BLaER1 treated with 17β-estradiol and CSF1 and Interleukin-3, amounts not matched to agents 10 nM and 100 nM (cell line): Measurements from ENCODE around the gene PRDM4.

Experiments
- H3K27ac ChIP-seq, 11 experiments: shearing (Covaris generic); formaldehyde crosslinking; 2 replicates each; pipeline ENCODE4 v1.8.1; 2022
- H3K27me3 ChIP-seq, 11 experiments: shearing (Covaris generic); formaldehyde crosslinking; 2 replicates each; pipeline ENCODE4 v1.8.1; 2022
- H3K36me3 ChIP-seq, 11 experiments: shearing (Covaris generic); formaldehyde crosslinking; 2 replicates each; pipeline ENCODE4 v1.8.1; 2022
- H3K4me1 ChIP-seq, 10 experiments: shearing (Covaris generic); formaldehyde crosslinking; 2 replicates each; pipeline ENCODE4 v1.8.1; 2022
- H3K4me2 ChIP-seq, 11 experiments: shearing (Covaris generic); formaldehyde crosslinking; 2 replicates each; pipeline ENCODE4 v1.8.1; 2022
- H3K4me3 ChIP-seq, 10 experiments: shearing (Covaris generic); formaldehyde crosslinking; 2 replicates each; pipeline ENCODE4 v1.8.1; 2022
- H3K9ac ChIP-seq, 11 experiments: shearing (Covaris generic); formaldehyde crosslinking; 2 replicates each; pipeline ENCODE4 v1.8.1; 2022
- H3K9me3 ChIP-seq, 11 experiments: shearing (Covaris generic); formaldehyde crosslinking; replicated peaks in 1 of 11; 2 replicates each; pipeline ENCODE4 v1.8.1; 2022
- H4K20me1 ChIP-seq, 11 experiments: shearing (Covaris generic); formaldehyde crosslinking; 2 replicates each; pipeline ENCODE4 v1.8.1; 2022
- Cebpa-rat ChIP-seq, 11 experiments: shearing (Covaris generic); IDR thresholded peaks; 2 replicates each; pipeline ENCODE4 v1.8.1; 2022

PRDM4 gene

GRCh38 chr12:107788690-107789458 is 27.9 kb upstream of the PRDM4 start:
- Histone ChIP-seq H3K4me1 (peaks cover 7 to 57% (median 10%) of the 10 kb centered on the region in 10 experiments), H3K9me3 (peaks cover 36 to 53% (median 46%) of the 10 kb centered on the region in 11 experiments), H3K4me2 (peak overlapping the region in 1 of 11 experiments; percentile 84; a peak in 3 of 22 replicates), H3K9ac (no peak overlapping the region), H3K27ac (peak overlapping the region in 1 of 11 experiments; percentile 53; a peak in 2 of 22 replicates), H3K4me3 (no peak overlapping the region), H3K27me3 (no peaks in the 10 kb centered on the region), H3K36me3 (no peaks in the 10 kb centered on the region), H4K20me1 (no peaks in the 10 kb centered on the region)
- TF ChIP-seq Cebpa-rat (IDR thresholded peaks at IDR 0.05) = no peak

GRCh38 chr12:107788281-107788680 is 27.3 kb upstream of the PRDM4 start:
- Histone ChIP-seq H3K9ac (no peak overlapping the region), H3K4me1 (peaks cover 13 to 63% (median 16%) of the 10 kb centered on the region in 10 experiments), H4K20me1 (no peaks in the 10 kb centered on the region), H3K9me3 (peaks cover 36 to 49% (median 43%) of the 10 kb centered on the region in 11 experiments), H3K27ac (peak overlapping the region in 2 of 11 experiments; percentile 21 to 53; a peak in 2 of 22 replicates), H3K4me3 (no peak overlapping the region), H3K4me2 (peak overlapping the region in 2 of 11 experiments; percentile 79 to 84; a peak in 3 of 22 replicates), H3K36me3 (no peaks in the 10 kb centered on the region), H3K27me3 (no peaks in the 10 kb centered on the region)
- no peak for TF ChIP-seq Cebpa-rat (IDR thresholded peaks at IDR 0.05)

- Histone ChIP-seq H3K36me3 (no peaks in the 10 kb centered on the region), H3K27me3 (no peaks in the 10 kb centered on the region), H3K9me3 (peaks cover 0 to 4% (median 0%) of the 10 kb centered on the region in 11 experiments; a peak in 3 of 22 replicates), H3K4me2 (peak overlapping the region; percentile 52 to 95 (median 76)), H3K4me3 (no peak overlapping the region), H3K27ac (peak overlapping the region in 8 of 11 experiments; percentile 0 to 68 (median 57); a peak in 15 of 22 replicates), H3K9ac (peak overlapping the region in 6 of 11 experiments; percentile 9 to 37 (median 14); a peak in 5 of 22 replicates), H4K20me1 (no peaks in the 10 kb centered on the region), H3K4me1 (peaks cover 28 to 98% (median 34%) of the 10 kb centered on the region in 10 experiments)
- TF ChIP-seq Cebpa-rat (IDR thresholded peaks at IDR 0.05) = no peak; a peak in 1 of 22 replicates
These were observed 22.8 kb upstream of the PRDM4 start for GRCh38 chr12:107783406-107784376.

GRCh38 chr12:107782067-107782466 is 21.1 kb upstream of the PRDM4 start:
- no peak overlapping the region for H3K9ac ChIP-seq
- no peaks in the 10 kb centered on the region for H3K36me3 ChIP-seq
- no peak for TF ChIP-seq Cebpa-rat (IDR thresholded peaks at IDR 0.05)
- peak overlapping the region in 1 of 11 experiments; percentile 3; a peak in 2 of 22 replicates for H3K27ac ChIP-seq
- 0 out of 22 replicates have a peak, but pooled peaks cover 0 to under 1% (median 0%) of the 10 kb centered on the region in 11 experiments for H3K27me3 ChIP-seq
- H4K20me1 ChIP-seq = no peaks in the 10 kb centered on the region
- H3K4me3 ChIP-seq = no peak overlapping the region
- no peaks in the 10 kb centered on the region for H3K9me3 ChIP-seq
- H3K4me2 ChIP-seq = peak overlapping the region in 3 of 11 experiments; percentile 11 to 95 (median 94); a peak in 5 of 22 replicates
- H3K4me1 ChIP-seq = peaks cover 31 to 98% (median 42%) of the 10 kb centered on the region in 10 experiments

- peak overlapping the region in 7 of 11 experiments; percentile 38 to 95 (median 89); a peak in 12 of 22 replicates for H3K4me2 ChIP-seq
- no peak for TF ChIP-seq Cebpa-rat (IDR thresholded peaks at IDR 0.05)
These were observed 19.4 kb upstream of the PRDM4 start for GRCh38 chr12:107780298-107780697.

GRCh38 chr12:107779077-107779831 is 18.3 kb upstream of the PRDM4 start:
- Histone ChIP-seq H3K27me3 (peaks cover 19 to 29% (median 23%) of the 10 kb centered on the region in 11 experiments), H3K36me3 (no peaks in the 10 kb centered on the region), H3K9me3 (peaks cover 0 to 9% (median 5%) of the 10 kb centered on the region in 11 experiments; a peak in 8 of 22 replicates), H3K4me1 (peaks cover 40 to 92% (median 51%) of the 10 kb centered on the region in 10 experiments), H3K4me3 (peak overlapping the region in 3 of 10 experiments; percentile 33 to 37 (median 33); a peak in 3 of 20 replicates), H3K4me2 (peak overlapping the region in 10 of 11 experiments; percentile 22 to 95 (median 72); a peak in 20 of 22 replicates), H3K9ac (peak overlapping the region in 5 of 11 experiments; percentile 36 to 83 (median 74); a peak in 10 of 22 replicates), H3K27ac (peak overlapping the region in 7 of 11 experiments; percentile 36 to 93 (median 81); a peak in 13 of 22 replicates), H4K20me1 (no peaks in the 10 kb centered on the region; a peak in 1 of 22 replicates)
- TF ChIP-seq Cebpa-rat (IDR thresholded peaks at IDR 0.05) = no peak

More at GRCh38 chr12:107780298-107780697, 19.4 kb upstream of the PRDM4 start:
- H4K20me1 ChIP-seq = no peaks in the 10 kb centered on the region
- H3K9me3 ChIP-seq = peaks cover 0 to 4% (median 3%) of the 10 kb centered on the region in 11 experiments; a peak in 8 of 22 replicates
- H3K4me1 ChIP-seq = peaks cover 33 to 93% (median 45%) of the 10 kb centered on the region in 10 experiments
- peak overlapping the region in 6 of 11 experiments; percentile 49 to 93 (median 83); a peak in 11 of 22 replicates for H3K27ac ChIP-seq
- peak overlapping the region in 5 of 11 experiments; percentile 36 to 83 (median 74); a peak in 8 of 22 replicates for H3K9ac ChIP-seq
- H3K27me3 ChIP-seq = peaks cover 9 to 18% (median 12%) of the 10 kb centered on the region in 11 experiments
- H3K36me3 ChIP-seq = no peaks in the 10 kb centered on the region
- peak overlapping the region in 3 of 10 experiments; percentile 33 to 37 (median 33); a peak in 3 of 20 replicates for H3K4me3 ChIP-seq

- Histone ChIP-seq H3K9me3 (peaks cover 0 to 9% (median 5%) of the 10 kb centered on the region in 11 experiments; a peak in 8 of 22 replicates), H3K27me3 (peaks cover 21 to 36% (median 30%) of the 10 kb centered on the region in 11 experiments), H3K27ac (peak overlapping the region in 6 of 11 experiments; percentile 41 to 93 (median 83); a peak in 10 of 22 replicates), H3K4me3 (peak overlapping the region in 2 of 10 experiments; percentile 14 to 37; a peak in 1 of 20 replicates), H3K9ac (peak overlapping the region in 4 of 11 experiments; percentile 36 to 80 (median 72); a peak in 7 of 22 replicates), H3K4me2 (peak overlapping the region in 10 of 11 experiments; percentile 22 to 95 (median 72); a peak in 21 of 22 replicates), H3K4me1 (peaks cover 40 to 92% (median 50%) of the 10 kb centered on the region in 10 experiments), H4K20me1 (no peaks in the 10 kb centered on the region; a peak in 1 of 22 replicates), H3K36me3 (no peaks in the 10 kb centered on the region)
- TF ChIP-seq Cebpa-rat (IDR thresholded peaks at IDR 0.05) = no peak
These were observed 17.6 kb upstream of the PRDM4 start for GRCh38 chr12:107778383-107779025.
